K562 (cell line): ENCODE data around the gene ABCB10. TPM values are rescaled to one million over a fixed set of nuclear protein-coding genes. Genes with fewer than 3 reads are reported as not detected.

Experiments used
- CREM ChIP-seq: IDR thresholded peaks from 2 replicates; pipeline ENCODE4 v1.6.1; 2014; ENCODE audit warnings: antibody characterized with exemption, low read depth
- EHMT2 ChIP-seq: fragments of 450-650 bp; IDR thresholded peaks from 2 replicates; pipeline ENCODE4 v1.6.1; 2018; ENCODE audit warnings: antibody characterized with exemption
- ETS1 ChIP-seq: conservative IDR thresholded peaks from 2 replicates; pipeline ENCODE4 v1.6.1; 2011; ENCODE audit warnings: low read depth, mild to moderate bottlenecking, low read length; ENCODE audit not compliant: control insufficient read depth
- FOS ChIP-seq: IDR thresholded peaks from 3 replicates; pipeline ENCODE4 v1.6.1; 2011; ENCODE audit not compliant: insufficient read length; ENCODE audit errors: extremely low read depth
- FOXJ2 ChIP-seq: fragments of 200-800 bp; sonication (Bioruptor generic); IDR thresholded peaks from 2 replicates; pipeline ENCODE4 v1.6.1; 2016; ENCODE audit warnings: missing genetic modification characterization, missing compliant biosample characterization
- GTF3C2 ChIP-seq: IDR thresholded peaks from 3 replicates; pipeline ENCODE4 v1.6.1; 2011; ENCODE audit warnings: borderline replicate concordance, mild to moderate bottlenecking, moderate library complexity; ENCODE audit not compliant: insufficient read length; ENCODE audit errors: extremely low read depth
- HNRNPH1 ChIP-seq: fragments of 200-400 bp; formaldehyde crosslinking; optimal IDR thresholded peaks from 2 replicates; pipeline ENCODE3; 2017; ENCODE audit warnings: low read depth, mild to moderate bottlenecking, low read length, moderate library complexity
- HNRNPLL ChIP-seq: fragments of 200-400 bp; formaldehyde crosslinking; IDR thresholded peaks from 2 replicates; pipeline ENCODE4 v1.6.1; 2017; ENCODE audit warnings: low read length, low read depth, mild to moderate bottlenecking; ENCODE audit not compliant: poor library complexity, severe bottlenecking
- IRF1 ChIP-seq: sonication (generic); formaldehyde crosslinking; IDR thresholded peaks from 2 replicates; pipeline ENCODE4 v1.8.0; 2022; ENCODE audit warnings: missing genetic modification reagents, mild to moderate bottlenecking, borderline replicate concordance
- MCM2 ChIP-seq: fragments of 450-650 bp; IDR thresholded peaks from 2 replicates; pipeline ENCODE4 v1.6.1; 2017; ENCODE audit warnings: low read depth, mild to moderate bottlenecking
- PREB ChIP-seq: sonication (generic); formaldehyde crosslinking; IDR thresholded peaks from 2 replicates; pipeline ENCODE4 v1.8.1; 2023; ENCODE audit warnings: mild to moderate bottlenecking, missing genetic modification reagents
- PTBP1 ChIP-seq: fragments of 200-400 bp; formaldehyde crosslinking; IDR thresholded peaks from 2 replicates; pipeline ENCODE4 v1.6.1; 2017; ENCODE audit warnings: low read depth, low read length
- SMARCC2 ChIP-seq: fragments of 450-650 bp; IDR thresholded peaks from 2 replicates; pipeline ENCODE4 v1.6.1; 2017; ENCODE audit warnings: antibody characterized with exemption, moderate library complexity, mild to moderate bottlenecking, low read depth
- SRSF1 ChIP-seq: fragments of 200-400 bp; formaldehyde crosslinking; IDR thresholded peaks from 2 replicates; pipeline ENCODE4 v1.6.1; 2017; ENCODE audit warnings: mild to moderate bottlenecking, low read depth, low read length, moderate library complexity
- STAT5A ChIP-seq: IDR thresholded peaks from 2 replicates; pipeline ENCODE4 v1.6.1; 2012; ENCODE audit warnings: low read length, inconsistent platforms, borderline replicate concordance
- YY1 ChIP-seq, 3 experiments: IDR thresholded peaks; 2 replicates each; pipeline ENCODE4 v1.6.1; 2011; ENCODE audit warnings: low read length in 2 of 3, mild to moderate bottlenecking in 2 of 3, moderate library complexity in 2 of 3, borderline replicate concordance in 1 of 3, control low read depth in 1 of 3, low read depth in 1 of 3; ENCODE audit not compliant: insufficient read depth in 3 of 3, insufficient replicate concordance in 2 of 3, control insufficient read depth in 1 of 3, insufficient read length in 1 of 3; ENCODE audit errors: extremely low read depth in 1 of 3
- ZBED1 ChIP-seq: IDR thresholded peaks from 2 replicates; pipeline ENCODE4 v1.6.1; 2014
- ZNF212 ChIP-seq: fragments of 450-650 bp; formaldehyde crosslinking; IDR thresholded peaks from 2 replicates; pipeline ENCODE4 v1.4.0; 2020; ENCODE audit warnings: mild to moderate bottlenecking
- ZNF431 ChIP-seq: sonication (generic); formaldehyde crosslinking; IDR thresholded peaks from 2 replicates; pipeline ENCODE4 v1.8.0; 2022; ENCODE audit warnings: mild to moderate bottlenecking, missing genetic modification reagents
- ZNF584 ChIP-seq: fragments of 200-800 bp; sonication (Bioruptor generic); IDR thresholded peaks from 2 replicates; pipeline ENCODE4 v1.6.1; 2016; ENCODE audit warnings: low read depth, mild to moderate bottlenecking, missing genetic modification characterization, missing compliant biosample characterization
- ZNF77 ChIP-seq: fragments of 250-450 bp; sonication (Bioruptor Pico); IDR thresholded peaks from 2 replicates; pipeline ENCODE4 v1.5.0; 2020
- polyA plus RNA-seq, 8 experiments: library from polyadenylated mRNA; depleted of rRNA in 4 of 8; stranded (reverse) in 5 of 8; unstranded in 3 of 8; fragments of >200 nt; fragmentation: Nextera tagmentation in 2 of 8; fragmentation: Illumina TruSeq in 1 of 8; extraction: Ambion mirVana in 2 of 8; extraction: Trizol in 1 of 8; gene quantifications; 2 replicates each; pipeline versions ENCODE4 v1.2.1 to v1.2.3, GENCODE V29; 2011 to 2014; ENCODE audit warnings: inconsistent platforms in 1 of 8, missing spikeins in 1 of 8
- total RNA-seq, 7 experiments: library from RNA; depleted of rRNA in 6 of 7; stranded (reverse); fragments of >200 nt in 6 of 7; fragmentation: Illumina TruSeq in 2 of 7; extraction: Trizol in 2 of 7; gene quantifications; 2 replicates each; pipeline versions ENCODE4 v1.2.1 to v1.2.3, GENCODE V29; 2011 to 2021; ENCODE audit warnings: low replicate concordance in 1 of 7

Gene ABCB10
- total and polyA plus RNA-seq, 9 of the 15 experiments (the other 6 are each of a cell fraction or from before 2014, with no cell fraction given): 12.4 to 54.8 (median 36.4) TPM

GRCh38 chr1:229558460-229559335 is at the start of gene ABCB10 (continued):
- TF ChIP-seq MCM2 (no peak), ZNF77 (CRISPR knock-in tag) (no peak), PTBP1 (no peak), FOS (no peak), FOXJ2 (tag) (no peak), STAT5A (no peak; the same call in 1 of the 2 replicates), ZNF584 (CRISPR knock-in tag) (no peak), ZNF431 (CRISPR knock-in tag) (peak; percentile 74), PREB (CRISPR knock-in tag) (no peak), SMARCC2 (no peak), ZBED1 (no peak; the same call in 1 of the 2 replicates), CREM (peak; percentile 49; the same call in 1 of the 2 replicates), IRF1 (CRISPR knock-in tag) (no peak), ZNF212 (CRISPR knock-in tag) (no peak), YY1 (IDR thresholded peaks at IDR 0.05; ENCODE audit: borderline replicate concordance in 1 of 3, control insufficient read depth in 1 of 3, extremely low read depth in 1 of 3, insufficient read depth in 3 of 3, insufficient read length in 1 of 3, insufficient replicate concordance in 2 of 3, low read depth in 1 of 3, low read length in 2 of 3) (peak; percentile 41 to 89 (median 80)), ETS1 (peak; percentile 82), GTF3C2 (no peak), SRSF1 (no peak; the same call in 1 of the 2 replicates), EHMT2 (no peak), HNRNPH1 (no peak), HNRNPLL (peak; percentile 77)
